HK-2 (cell line): ENCODE measurements around the gene SPATA31C1.
"Not testable (repeated sequence)": the region's sequence is repeated elsewhere in the genome, so short reads cannot be mapped to it uniquely, and the experiment has no call there.

Experiments used
- DNase-seq: peaks from one replicate; pipeline ENCODE4 v3.0.0-alpha.2; 2018; ENCODE audit not compliant: unreplicated experiment

The SPATA31C1 gene

GRCh38 chr9:87917662-87918061 is at the start of gene SPATA31C1:
TSS of gene SPATA31C1 (plus strand) at chr9:87917962.
- DNase-seq = not testable (repeated sequence)

GRCh38 chr9:87868175-87868574 is 49.6 kb upstream of the SPATA31C1 start:
- DNase-seq = no peak

DNA sequence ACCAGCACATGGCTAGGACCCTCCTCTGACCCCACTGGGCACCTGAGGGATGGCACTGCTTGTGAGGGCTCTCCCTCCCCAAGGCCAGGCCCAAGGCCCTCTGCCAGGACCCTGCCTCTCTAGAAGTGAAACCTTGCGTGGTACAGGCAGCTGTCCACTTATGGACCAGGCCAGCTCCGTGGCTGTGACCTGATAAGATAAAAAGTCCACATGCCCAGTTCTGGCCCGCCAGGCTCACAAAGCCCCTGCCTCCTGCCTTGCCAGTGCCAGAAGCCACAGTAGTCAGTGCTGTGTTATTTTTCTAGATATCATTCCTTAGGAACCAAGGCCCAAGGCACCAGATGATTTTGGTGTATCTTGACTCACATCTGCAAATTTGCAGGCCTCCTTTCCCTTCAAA is 49.1 kb upstream of the SPATA31C1 start:
- no peak for DNase-seq

DNA sequence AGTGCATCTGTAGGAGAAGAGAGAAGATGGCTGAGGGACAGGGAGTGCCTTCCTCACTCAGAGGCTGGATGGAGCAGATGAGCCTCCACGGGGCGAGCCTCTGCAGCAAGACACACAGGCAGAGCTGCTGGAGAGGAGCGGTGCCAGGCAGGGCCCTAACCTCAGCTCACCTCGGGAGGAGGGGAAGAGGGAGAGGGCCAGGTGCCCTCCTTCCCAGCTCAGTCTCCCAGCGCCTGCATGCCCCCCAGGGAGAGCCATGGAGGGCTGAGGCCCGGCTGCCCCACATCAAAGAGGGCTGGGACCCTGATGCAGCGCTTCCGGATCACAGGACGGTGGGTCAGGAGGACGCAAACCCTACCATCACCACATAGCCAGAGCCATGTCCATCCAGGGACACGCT is 48.7 kb upstream of the SPATA31C1 start:
- no peak for DNase-seq

DNA sequence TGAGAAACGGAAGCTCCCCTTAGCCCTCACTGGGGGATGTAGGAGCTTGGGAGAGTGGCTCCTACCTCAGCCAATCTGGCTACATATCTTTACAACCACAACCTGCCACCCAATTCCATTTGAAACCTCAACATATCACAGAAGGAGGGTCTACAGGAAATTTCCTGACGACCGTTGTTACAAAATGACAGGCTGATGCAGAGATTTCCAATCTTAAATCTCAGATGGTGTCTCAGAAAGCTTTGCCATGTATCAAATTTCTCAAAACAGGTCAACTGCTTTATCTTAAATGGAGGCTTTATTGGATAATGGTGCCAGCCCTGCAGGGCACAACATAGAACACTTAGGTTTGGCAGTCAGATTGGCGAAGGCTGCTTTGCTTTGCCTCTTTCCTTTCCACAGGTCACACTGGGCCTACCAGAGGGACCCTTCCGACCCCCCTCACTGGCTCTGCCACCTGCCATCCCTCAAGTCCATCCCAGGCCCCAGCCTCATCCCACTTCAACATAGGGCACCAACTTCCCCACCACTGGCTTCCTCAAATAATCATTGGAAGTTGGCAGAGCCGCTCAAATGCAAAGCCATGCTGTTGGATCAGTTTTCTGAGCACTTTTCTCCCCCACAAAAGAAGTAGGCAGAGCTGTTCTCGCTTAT is 46.2 kb upstream of the SPATA31C1 start:
- no peak for DNase-seq

DNA sequence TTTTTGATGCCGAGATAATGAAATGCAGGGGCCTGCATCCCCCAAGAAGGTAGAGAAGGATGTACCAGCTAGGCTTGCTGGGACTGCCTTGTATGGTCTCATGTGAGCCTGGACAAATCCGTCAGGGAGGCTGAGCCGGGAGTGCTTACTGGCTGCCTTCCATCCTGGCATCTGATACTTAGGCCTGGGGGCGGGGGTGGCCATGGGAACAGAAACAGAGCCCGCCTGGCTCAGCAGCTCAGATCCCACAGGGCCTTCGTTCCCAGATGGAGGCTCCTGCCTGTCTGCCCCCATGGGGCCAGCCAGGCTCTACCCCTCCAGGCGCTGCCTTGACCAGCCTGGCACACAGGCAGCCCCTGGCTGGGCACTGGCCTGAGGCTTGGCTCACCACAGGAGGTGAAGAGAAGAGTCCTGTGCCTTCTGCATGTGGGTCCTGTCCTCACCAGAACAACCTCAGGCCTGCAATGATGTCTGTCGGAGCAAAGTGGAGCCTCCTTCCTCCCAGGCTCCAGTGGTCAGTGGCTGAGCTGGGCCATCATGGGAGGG is 45.6 kb upstream of the SPATA31C1 start:
- no peak for DNase-seq

DNA sequence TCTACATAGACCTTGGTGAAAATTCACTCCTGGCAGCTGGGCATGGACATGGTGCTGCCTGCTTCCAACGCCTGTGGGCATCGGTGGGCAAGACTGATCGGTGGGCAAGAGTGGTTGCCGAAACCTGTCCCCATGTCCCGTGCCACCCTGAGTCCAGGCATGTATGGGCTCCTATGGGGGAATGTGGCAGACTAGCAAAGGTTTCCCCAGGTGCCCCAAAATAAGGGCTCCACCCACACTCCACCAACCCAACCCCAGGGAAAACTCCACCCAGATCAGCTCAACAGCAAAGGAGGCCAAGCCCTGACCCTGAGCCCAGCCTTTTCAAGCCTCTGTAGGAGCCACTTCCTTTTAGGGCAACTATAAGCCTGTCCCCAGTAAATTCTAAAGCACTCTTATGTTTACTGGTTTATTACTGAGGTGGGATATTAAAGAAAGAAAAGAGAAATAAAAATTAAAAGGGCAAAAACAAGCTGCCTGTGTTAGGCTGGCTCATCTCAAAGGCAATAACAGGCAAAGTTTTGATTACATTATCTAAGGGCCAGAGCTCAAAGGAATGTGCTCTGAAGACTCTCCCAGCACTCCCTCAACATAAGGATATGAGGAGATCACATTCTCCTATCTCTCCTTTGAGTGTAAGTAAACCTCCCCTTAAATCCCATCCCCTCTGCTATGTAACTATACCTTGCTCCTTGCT is 44.0 kb upstream of the SPATA31C1 start:
- DNase-seq = no peak

DNA sequence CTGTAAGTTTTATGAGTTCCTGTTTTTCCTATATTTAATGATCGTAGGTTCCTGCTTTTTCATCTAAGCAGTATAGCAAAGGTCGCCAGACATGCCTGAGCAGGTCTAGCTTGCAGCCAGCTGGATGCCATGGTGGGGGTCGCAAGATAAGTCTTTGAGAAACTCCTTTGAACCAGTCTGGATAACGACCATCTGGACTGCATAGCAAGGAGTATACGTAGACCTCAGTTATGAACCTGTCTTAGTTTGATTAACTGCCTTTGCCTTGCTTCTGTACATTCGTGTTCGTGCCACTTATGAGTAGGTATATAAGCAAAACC is 43.5 kb upstream of the SPATA31C1 start:
- DNase-seq = no peak

GRCh38 chr9:87875060-87875459 is 42.7 kb upstream of the SPATA31C1 start:
- DNase-seq = no peak

DNA sequence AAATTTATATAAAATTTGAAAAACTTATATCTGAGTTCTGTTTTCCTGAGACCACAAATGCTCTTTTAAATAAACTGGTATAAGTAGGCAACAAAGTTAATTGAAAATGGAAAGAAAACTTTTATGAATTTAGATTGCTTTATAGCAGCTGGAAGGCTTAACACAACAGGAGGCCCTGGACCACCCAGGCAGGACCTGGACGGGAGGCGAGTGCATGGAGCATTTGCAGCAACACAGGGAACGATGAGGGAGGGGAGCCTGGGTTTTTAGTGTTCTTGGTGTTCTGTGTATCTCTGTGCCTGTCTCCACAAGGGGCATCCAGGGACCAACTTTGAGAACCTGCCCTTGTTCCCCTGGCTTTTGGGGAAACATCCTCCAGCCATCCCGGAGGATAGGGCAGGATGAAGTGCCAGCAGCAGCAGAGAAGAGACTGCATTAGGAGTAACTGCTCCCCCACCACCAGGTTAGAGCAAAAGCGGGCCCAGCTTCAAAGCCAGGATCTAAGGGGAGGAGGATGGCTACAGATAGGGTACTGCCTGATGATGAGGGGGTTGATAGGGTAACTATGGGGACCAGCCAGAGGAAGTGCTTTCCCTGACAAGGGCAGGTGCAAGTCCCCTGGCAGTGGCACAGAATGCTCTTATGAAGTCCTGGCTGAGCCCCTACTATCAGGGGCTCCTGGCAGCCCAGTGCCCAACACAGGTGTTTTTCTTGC is 41.8 kb upstream of the SPATA31C1 start:
- no peak for DNase-seq

- no peak for DNase-seq
Measured at GRCh38 chr9:87876708-87877107, 41.1 kb upstream of the SPATA31C1 start.

DNA sequence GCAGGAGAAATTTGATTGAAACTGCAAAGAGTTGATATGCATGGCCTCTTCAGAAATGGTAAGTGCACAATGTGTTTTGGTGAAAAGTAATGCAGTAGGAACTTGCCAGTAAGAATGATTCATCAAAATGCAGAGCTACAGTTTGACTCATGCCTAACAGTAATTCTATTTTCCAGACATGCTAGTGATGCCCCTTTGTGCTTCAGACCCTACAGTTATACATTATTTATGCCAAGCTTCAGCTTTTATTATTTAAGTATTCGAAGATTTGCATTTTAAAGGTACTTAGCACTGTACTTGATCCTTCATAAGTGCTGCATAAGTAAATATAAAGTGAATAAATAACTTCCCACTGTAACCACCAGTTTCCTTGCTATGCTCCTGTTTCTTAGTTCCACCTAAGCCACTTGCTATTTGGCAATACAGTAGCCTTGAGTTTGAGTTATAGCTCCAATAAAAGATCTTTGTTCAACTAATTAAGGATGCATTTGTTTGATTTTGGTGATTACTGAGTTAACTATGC is 38.7 kb upstream of the SPATA31C1 start:
- DNase-seq = no peak

- DNase-seq = no peak
Measured at GRCh38 chr9:87880116-87880515, 37.6 kb upstream of the SPATA31C1 start.

- DNase-seq = no peak
Measured at GRCh38 chr9:87880683-87881082, 37.1 kb upstream of the SPATA31C1 start.

DNA sequence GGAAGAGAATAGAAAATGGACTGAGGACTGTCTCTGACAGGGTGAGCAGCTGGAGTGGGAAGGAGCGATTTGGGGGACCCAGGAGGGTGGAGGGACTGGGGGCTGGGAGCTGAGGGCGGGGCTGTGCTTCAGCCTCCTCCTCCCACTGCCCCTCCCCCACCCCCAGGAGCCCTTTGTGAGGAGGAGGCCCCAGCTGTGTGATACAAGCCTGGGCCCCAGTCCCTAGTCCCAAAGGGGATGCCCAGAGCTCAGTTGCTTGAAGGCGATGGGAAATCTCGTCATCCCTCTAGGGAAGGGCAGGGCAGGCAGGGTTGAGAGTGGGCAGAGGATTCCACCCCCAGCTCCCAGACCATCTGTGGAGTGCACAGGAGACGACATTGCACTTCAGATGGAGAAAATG is 35.1 kb upstream of the SPATA31C1 start, which contains the start of gene SPATA31E1:
Gene SPATA31E1, plus strand, starts transcription at position 251 of the 400 bp plus-strand sequence. Its CDS starts 15 bp downstream, at position 266.
- no peak for DNase-seq

- DNase-seq = no peak
Measured at GRCh38 chr9:87883274-87883673, 34.5 kb upstream of the SPATA31C1 start.

DNA sequence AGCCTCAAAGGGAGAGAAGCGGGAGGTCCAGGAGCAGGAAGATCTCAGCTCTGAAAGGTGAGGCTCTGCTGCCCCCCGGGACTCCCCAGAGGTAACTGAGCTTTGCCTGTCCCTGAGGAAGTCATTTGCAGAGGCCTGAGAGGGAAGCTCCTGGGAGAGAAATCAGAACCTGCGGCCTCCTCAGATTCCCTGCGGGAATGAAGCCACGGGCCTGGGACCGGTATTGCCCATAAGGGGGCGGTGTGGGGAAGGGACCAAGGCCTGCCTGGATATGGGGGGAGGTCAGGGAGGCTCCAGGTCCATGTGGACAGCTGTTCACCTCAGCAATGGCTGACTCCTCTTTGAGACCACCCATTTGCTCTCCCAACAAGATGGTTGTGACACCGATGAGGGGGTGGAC is 33.8 kb upstream of the SPATA31C1 start:
- DNase-seq = no peak

DNA sequence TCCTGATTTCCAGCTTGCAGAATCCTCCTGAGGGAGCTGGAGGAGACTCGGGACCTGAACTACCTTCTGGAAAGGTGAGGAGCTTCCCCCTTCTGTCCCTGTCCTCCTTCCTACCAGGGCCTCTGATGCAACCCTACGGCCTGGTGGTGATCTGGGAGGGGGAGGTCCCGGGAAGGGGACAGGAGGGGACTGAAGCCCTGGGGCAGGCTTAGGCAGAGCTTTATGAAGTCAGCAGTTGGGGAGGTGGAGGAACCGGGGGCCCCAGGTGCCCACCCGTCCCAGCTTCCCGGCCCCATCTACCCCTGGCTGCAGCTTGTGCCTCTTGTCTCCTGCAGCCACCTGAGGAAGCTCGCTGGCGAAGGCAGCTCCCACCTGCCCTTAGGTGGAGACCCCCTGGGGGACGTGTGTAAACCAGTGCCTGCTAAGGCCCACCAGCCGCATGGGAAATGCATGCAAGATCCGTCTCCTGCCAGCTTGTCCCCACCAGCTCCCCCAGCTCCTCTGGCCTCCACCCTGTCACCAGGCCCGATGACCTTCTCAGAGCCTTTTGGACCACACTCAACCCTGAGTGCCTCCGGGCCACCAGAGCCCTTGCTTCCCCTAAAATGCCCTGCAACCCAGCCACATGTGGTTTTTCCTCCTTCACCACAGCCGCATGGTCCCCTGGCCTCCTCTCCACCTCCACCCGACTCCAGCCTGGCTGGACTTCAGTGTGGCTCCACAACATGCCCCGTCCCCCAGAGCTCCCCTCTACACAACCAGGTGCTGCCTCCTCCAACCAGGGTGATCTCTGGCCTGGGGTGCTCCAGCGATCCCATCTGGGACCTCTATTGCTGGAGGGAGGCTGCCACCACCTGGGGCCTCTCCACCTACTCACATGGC is 32.9 kb upstream of the SPATA31C1 start:
- DNase-seq = no peak

- DNase-seq = no peak
Measured at GRCh38 chr9:87885484-87886189, 32.1 kb upstream of the SPATA31C1 start.

DNA sequence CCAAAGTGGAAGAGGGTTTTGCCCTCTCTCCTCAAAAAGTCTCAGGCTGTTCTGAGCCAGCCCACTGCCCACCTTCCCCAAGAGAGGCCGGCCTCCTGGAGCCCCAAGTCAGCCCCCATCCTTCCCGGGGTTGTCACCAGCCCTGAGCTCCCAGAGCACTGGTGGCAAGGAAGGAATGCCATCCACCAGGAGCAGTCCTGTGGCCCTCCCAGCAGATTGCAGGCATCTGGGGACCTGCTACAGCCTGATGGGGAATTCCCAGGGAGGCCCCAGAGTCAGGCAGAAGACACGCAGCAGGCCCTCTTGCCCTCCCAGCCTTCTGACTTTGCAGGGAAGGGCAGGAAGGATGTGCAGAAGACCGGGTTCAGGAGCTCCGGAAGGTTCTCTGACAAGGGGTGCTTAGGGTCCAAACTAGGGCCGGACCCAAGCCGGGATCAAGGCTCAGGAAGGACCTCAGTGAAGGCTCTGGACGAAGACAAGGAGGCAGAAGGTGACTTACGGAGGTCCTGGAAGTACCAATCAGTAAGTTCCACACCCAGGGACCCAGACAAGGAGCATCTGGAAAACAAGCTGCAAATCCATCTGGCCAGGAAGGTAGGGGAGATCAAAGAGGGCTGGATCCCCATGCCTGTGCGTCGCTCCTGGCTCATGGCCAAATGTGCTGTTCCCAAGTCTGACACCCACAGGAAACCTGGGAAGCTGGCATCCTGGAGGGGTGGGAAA is 31.4 kb upstream of the SPATA31C1 start:
- DNase-seq = no peak
